ENCODE results near the gene PTRH2.

Gene PTRH2

DNA sequence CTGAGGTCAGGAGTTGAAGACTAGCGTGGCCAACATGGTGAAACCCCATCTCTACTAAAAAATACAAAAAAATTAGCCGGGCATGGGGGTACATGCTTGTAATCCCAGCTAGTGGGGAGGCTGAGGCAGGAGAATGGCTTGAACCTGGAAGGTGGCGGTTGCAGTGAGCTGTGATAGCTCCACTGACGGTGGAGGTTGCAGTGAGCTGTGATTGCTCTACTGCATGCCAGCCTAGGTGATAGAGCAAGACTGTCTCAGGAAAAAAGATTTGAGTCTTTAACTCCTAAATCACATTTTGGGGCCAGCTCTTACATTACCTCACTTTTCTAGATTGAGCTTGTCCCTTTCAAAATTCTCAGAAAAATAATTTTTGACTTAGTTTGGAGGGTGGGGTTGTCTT lies 15.4 kb upstream of the PTRH2 start:
- no peak for DNase-seq

GRCh38 chr17:59719526-59719925 lies 12.3 kb upstream of the PTRH2 start:
- no peak for DNase-seq

DNA sequence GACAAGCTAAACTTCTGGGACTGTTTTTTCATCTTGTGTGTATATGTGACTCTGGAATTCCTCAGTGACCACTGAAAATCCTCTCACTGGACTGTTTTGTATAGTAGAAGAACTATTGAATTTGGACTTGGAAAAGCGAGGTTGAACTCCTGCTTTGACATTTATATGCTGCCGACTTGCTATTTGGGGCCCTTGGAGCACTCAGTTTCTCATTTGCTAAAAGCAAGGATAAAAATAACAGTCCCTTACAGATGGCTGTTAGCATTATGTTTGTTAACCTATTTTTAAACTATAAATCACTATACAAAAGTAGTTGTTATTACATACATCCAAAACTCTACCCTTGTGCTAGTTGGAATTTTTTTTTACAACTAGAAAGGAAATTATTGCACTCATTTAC lies 9.2 kb upstream of the PTRH2 start:
- DNase-seq: no peak

GRCh38 chr17:59714255-59714654 lies 7.0 kb upstream of the PTRH2 start:
- DNase-seq: no peak

GRCh38 chr17:59712862-59713261 lies 5.6 kb upstream of the PTRH2 start:
- no peak for DNase-seq

DNA sequence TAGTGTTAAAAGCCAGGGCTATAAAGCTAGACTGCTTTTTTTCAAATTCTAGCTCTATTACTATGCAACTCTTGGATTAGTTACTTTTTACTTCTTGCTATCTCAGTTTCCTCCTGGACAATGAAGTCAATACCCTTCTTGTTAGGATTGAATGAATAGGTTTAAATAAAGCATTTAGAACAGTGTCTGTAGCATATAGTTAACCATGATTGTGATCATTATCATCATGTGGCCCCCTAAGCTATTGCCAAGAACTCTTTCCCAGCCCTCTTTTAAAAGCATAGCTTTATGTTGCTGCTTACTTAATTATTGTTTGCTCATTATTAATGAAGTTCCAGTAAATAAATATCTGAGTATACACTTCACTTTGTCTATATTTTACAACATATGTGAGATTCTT lies 4.7 kb upstream of the PTRH2 start:
- DNase-seq: no peak

DNA sequence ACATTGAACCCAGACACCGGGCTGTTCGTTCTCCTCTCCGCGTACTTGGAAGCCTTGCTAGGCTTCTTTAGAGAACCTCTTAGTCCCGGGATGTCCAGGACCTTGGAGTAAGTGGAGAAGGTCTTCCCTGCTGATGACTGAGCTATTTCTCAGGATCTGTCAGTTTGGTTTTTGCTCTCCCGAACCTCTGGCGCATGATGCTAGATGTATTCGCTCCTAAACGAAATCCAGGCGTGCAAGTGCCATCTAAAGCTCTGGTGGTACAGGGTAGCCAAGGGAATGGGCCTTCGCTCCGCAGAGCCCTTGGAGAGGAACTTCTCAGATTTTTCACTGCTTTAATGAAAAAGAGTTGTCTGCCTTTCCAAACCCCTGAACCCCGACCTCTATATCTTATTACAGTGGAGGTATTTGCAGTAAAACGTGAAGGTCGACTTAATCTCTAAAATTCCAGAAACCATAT lies 771 bp upstream of the PTRH2 start:
- peak in 1 of 56 donors; percentile 47 for DNase-seq

DNA sequence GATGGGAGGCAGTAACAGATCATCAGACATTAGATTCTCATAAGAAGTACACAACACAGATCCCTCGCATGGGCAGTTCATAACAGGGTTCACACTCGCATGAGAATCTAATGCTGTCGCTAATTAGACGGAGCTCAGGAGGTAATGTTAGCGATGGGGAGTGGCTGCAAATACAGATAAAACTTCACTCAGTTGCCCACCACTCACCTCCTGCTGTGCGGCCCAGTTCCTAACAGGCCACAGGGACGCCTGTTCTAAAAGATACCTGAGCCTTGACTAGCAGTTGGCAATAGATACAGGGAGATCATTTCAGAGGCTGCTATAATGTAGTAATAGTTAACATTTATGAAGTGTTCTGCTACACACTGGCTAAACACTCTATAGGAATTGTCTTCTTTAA lies 4.9 kb downstream of the PTRH2 start:
- DNase-seq: no peak

DNA sequence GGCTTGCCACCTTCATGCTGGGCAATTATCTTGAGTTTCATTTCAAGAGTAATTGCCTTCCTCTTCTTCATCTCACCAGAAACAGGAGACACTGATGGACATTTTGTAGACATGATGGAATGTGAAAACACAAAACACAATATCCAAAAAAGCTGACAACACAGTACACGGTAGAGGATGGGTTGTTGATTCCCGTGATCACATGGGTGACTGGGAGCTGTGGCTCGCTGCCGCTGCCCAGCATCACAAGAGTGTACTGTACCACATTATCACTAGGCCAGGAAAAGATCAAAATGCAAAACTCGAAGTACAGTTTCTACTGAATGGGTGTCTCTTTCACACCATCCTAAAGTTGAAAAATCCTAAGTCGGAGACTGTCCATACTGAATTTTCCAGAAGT lies 7.4 kb downstream of the PTRH2 start:
- DNase-seq: no peak

DNA sequence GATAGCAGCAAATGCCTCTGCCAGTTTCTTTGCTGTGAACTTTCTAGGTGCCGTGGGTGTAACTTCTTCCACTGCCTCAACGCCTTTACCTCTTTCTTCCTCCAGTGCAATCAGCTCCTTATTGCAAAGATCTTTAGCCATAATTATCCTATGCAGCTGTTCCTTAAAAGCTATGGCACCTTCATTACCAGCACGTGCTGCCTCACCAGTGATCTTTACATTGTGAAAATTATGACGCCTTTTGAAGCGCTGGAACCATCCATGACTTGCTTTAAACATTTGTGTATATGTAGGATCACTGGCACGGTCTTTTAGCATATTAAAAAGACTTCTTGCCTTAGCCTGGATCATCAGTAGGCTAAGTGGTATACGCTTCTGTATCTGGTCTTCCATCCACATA lies 8.0 kb downstream of the PTRH2 start:
- DNase-seq: no peak

DNA sequence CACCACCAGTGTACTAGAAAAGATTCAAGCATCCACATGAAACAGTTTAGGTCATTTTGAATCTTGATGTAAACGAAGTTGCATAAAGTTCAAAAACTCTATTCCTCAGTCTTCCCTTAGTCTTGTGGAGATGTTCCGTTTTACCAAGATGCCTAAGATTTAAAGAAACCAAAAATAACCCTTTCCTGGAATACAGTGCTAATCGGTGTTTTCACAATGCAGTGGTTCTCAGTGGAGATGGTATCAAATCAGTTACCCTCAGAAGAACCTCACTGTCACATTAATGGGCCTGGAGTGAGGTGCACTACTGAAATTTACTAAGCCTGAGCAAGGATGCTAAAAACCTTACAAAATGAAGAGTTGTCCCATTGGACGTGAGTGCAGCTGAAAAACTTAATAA lies 9.1 kb downstream of the PTRH2 start:
- no peak for DNase-seq

DNA sequence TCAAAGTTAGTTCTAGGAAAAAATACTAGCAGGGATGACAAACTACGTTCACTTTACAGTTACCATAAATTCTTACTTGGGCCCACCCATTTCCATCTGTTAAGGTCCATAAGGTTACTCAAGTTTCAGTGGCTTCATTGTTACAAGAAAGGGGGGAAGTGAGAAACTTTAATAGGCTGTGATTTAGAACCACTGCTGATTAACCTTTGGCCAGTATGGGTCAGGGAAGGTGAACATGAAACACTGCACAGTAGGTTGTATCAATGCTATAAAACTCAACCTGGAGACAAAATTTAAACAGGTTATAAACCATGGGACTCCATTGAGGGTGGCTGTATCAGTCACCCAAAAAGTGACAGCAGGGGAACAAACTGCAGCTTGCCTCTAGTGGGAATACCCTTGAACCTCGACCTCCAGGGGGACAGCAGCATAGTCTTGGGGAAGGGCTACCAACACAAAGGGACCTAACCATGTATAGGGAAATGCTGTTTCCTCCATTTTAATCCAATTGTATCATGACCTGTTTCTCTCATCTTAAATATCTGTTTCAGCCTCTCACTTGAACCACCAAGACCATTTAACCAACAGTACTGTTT lies 10.4 kb downstream of the PTRH2 start:
- no peak for DNase-seq

DNA sequence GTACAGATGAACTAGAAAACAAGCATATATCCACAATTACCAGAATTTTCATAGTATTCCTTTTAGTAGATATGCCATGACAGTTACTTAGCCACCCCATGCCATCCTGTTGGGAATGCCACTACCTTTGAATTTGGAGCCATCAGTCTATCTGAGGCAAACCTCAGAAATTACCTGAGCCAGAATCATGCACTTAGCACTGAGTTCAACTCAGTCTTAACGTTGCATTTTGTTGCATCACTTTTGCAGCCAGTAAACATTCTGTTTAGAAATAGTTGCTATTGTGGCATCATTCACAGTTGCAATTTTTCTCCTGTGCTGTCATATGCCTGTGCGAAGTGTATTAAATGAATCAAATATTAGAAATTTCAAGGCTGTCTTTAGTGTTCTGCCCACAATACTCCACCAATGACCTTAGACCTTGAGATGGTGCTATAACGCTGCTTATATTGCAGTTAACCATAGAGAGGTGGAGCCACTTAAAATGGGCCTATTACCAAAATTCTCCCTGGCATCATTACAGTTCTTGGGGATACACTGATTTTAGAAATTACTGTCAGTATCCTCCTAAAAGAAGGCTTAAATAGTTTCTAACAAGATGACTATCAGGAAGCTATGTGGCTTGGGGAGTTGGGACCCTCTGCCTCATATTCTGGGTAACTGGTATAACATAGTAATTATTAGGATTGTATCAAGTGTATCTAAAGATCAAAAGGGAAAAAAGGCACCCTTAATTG lies 11.1 kb downstream of the PTRH2 start:
- no peak for DNase-seq

DNA sequence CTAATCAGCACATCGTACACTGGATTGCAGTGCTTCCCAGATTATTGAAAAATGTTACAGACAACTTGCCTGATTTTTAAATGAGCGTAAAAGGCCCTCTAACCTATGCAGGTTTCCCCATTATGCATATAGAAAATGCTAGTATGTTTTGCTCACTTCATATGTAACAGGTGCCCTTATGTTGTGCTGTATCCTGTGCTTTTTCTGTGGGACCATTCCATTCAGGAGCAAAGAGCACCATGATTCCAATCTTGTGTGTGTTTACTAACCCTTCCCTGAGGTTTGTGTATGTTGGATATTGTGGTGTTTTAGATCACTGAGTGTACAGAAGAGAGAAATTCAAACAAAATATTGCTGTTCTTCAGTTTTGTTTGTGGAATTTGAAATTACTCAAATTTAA lies 12.9 kb downstream of the PTRH2 start:
- DNase-seq: no peak

GRCh38 chr17:59693582-59693981 lies 13.6 kb downstream of the PTRH2 start:
- no peak for DNase-seq

DNA sequence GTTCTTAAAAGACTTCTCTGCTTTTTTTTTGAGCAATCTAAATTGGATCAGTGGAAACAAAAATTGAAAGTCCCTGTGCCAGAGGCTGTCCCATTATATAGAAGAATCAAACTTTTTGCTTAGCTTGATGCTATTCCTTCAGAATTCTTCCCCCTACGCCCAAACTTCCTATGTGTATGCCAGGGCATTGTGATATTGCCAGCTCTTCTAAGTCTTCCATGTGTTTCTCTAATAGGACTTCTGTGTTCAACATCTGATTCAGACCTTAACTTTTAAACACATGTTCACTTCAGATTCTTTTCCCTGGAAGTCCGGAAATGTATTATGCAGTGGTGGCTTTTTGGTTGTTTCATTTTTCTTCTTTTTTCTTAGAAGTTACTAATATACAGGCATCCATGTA lies 18.7 kb downstream of the PTRH2 start:
- DNase-seq: no peak

GRCh38 chr17:59688008-59688407 lies 19.2 kb downstream of the PTRH2 start:
- DNase-seq: no peak

GRCh38 chr17:59684967-59685366 lies 22.3 kb downstream of the PTRH2 start:
- no peak for DNase-seq

DNA sequence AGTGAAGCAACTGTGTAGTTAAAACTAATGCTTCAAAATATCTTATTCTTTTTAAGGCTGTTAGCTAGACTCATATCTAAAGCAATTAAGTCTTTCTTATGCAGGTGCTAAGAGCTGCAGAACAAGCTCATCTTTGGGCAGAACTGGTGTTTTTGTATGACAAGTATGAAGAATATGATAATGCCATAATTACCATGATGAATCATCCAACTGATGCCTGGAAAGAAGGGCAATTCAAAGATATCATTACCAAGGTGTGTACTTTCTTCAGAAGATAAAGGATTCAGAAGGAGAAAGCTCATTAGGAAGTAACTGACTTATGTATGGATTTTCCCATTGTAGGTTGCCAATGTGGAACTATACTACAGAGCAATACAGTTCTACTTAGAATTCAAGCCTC lies 23.9 kb downstream of the PTRH2 start:
- DNase-seq: peak in 2 of 56 donors; percentile 7 to 8

- no peak for DNase-seq
Observed at GRCh38 chr17:59680314-59680713, 26.9 kb downstream of the PTRH2 start.

- DNase-seq: no peak
Observed at GRCh38 chr17:59678918-59679317, 28.3 kb downstream of the PTRH2 start.

- no peak for DNase-seq
Observed at GRCh38 chr17:59676716-59677115, 30.5 kb downstream of the PTRH2 start.

- DNase-seq: no peak
Observed at GRCh38 chr17:59675231-59675630, 32.0 kb downstream of the PTRH2 start.

Measured in nucleus accumbens (tissue), 56 donors.